Liver (tissue), 9 donors: Measurements from ENCODE around the gene NRF1. TPM values are rescaled to one million over a fixed set of nuclear protein-coding genes. Genes with fewer than 3 reads are reported as not detected.

Experiments used
- DNase-seq: peaks from one replicate; pipeline ENCODE4 v3.0.0-alpha.2; 2017; ENCODE audit warnings: low spot score
- H3K27ac ChIP-seq, 2 donors: one replicate each; pipeline ENCODE4 v1.7.0; 2013; ENCODE audit warnings: inconsistent platforms in 2 of 2, low read length in 2 of 2, control low read depth in 1 of 2, low read depth in 1 of 2, mild to moderate bottlenecking in 1 of 2
- H3K27me3 ChIP-seq, 4 donors: one replicate each; pipeline versions ENCODE4 v1.6.1 to v1.7.0; 2013; ENCODE audit warnings: low read length in 3 of 4, inconsistent platforms in 1 of 4, mild to moderate bottlenecking in 1 of 4, moderate library complexity in 1 of 4; ENCODE audit not compliant: control insufficient read depth in 4 of 4, insufficient read depth in 4 of 4
- H3K36me3 ChIP-seq, 4 donors: one replicate each; pipeline versions ENCODE4 v1.6.1 to v1.7.0; 2013; ENCODE audit warnings: low read length in 3 of 4, mild to moderate bottlenecking in 3 of 4, low read depth in 1 of 4, moderate library complexity in 1 of 4; ENCODE audit not compliant: control insufficient read depth in 4 of 4, insufficient read depth in 3 of 4
- H3K4me1 ChIP-seq, 4 donors: one replicate each; pipeline versions ENCODE4 v1.6.1 to v1.7.0; 2013; ENCODE audit warnings: low read length in 3 of 4, mild to moderate bottlenecking in 3 of 4, moderate library complexity in 1 of 4; ENCODE audit not compliant: control insufficient read depth in 4 of 4, insufficient read depth in 4 of 4
- H3K4me3 ChIP-seq, 3 donors: one replicate each; pipeline versions ENCODE4 v1.6.1 to v1.7.0; 2013; ENCODE audit warnings: low read length in 3 of 3, control low read depth in 1 of 3, low read depth in 1 of 3, mild to moderate bottlenecking in 1 of 3
- H3K9ac ChIP-seq, 2 donors: one replicate each; pipeline ENCODE4 v1.7.0; 2013; ENCODE audit warnings: low read length in 2 of 2, mild to moderate bottlenecking in 2 of 2, moderate library complexity in 2 of 2, control low read depth in 1 of 2, low read depth in 1 of 2
- H3K9me3 ChIP-seq, 4 donors: one replicate each; pipeline versions ENCODE4 v1.6.1 to v1.7.0; 2013; ENCODE audit warnings: low read length in 3 of 4; ENCODE audit not compliant: control insufficient read depth in 4 of 4
- EGR1 ChIP-seq, 2 donors: IDR thresholded peaks; 2 replicates each; pipeline ENCODE4 v1.6.1; 2016 to 2018; ENCODE audit warnings: antibody characterized with exemption in 2 of 2, low read depth in 2 of 2
- FOXA1 ChIP-seq: IDR thresholded peaks from 2 replicates; pipeline ENCODE4 v1.6.1; 2016; ENCODE audit warnings: antibody characterized with exemption
- FOXA2 ChIP-seq: IDR thresholded peaks from 2 replicates; pipeline ENCODE4 v1.6.1; 2016; ENCODE audit warnings: antibody characterized with exemption
- HNF4A ChIP-seq, 2 donors: conservative IDR thresholded peaks; 2 replicates each; pipeline ENCODE4 v1.6.1; 2016; ENCODE audit warnings: antibody characterized with exemption in 2 of 2, mild to moderate bottlenecking in 2 of 2
- HNF4G ChIP-seq: IDR thresholded peaks from 2 replicates; pipeline ENCODE4 v1.6.1; 2016; ENCODE audit warnings: antibody characterized with exemption
- JUND ChIP-seq, 2 donors: IDR thresholded peaks; 2 replicates each; pipeline ENCODE4 v1.6.1; 2016; ENCODE audit warnings: antibody characterized with exemption in 2 of 2
- NR2F2 ChIP-seq: IDR thresholded peaks from 2 replicates; pipeline ENCODE4 v1.6.1; 2016; ENCODE audit warnings: antibody characterized with exemption
- RAD21 ChIP-seq, 2 donors: IDR thresholded peaks; 2 replicates each; pipeline ENCODE4 v1.6.1; 2016; ENCODE audit warnings: antibody characterized with exemption in 2 of 2, mild to moderate bottlenecking in 2 of 2
- RXRA ChIP-seq, 2 donors: IDR thresholded peaks; 2 replicates each; pipeline ENCODE4 v1.6.1; 2017 to 2018; ENCODE audit warnings: antibody characterized with exemption in 2 of 2, mild to moderate bottlenecking in 1 of 2
- SP1 ChIP-seq: IDR thresholded peaks from 2 replicates; pipeline ENCODE4 v1.6.1; 2018; ENCODE audit warnings: antibody characterized with exemption, mild to moderate bottlenecking
- TAF1 ChIP-seq: conservative IDR thresholded peaks from 2 replicates; pipeline ENCODE4 v1.6.1; 2016; ENCODE audit warnings: antibody characterized with exemption, mild to moderate bottlenecking
- YY1 ChIP-seq: IDR thresholded peaks from 2 replicates; pipeline ENCODE4 v1.6.1; 2016; ENCODE audit warnings: antibody characterized with exemption, mild to moderate bottlenecking
- WGBS: extraction: QIAGEN DNeasy Blood & Tissue Kit; methylation state at CpG from one replicate; pipeline ENCODE4 v1.1.7; 2013; 5-methylcytosine and 5-hydroxymethylcytosine counted together
- polyA plus RNA-seq, 2 donors: library from polyadenylated mRNA; stranded (reverse) in 1 of 2; unstranded in 1 of 2; fragments of 200-250 nt in 1 of 2; fragments of >200 nt in 1 of 2; fragmentation: Nextera tagmentation in 1 of 2; extraction: Ambion mirVana in 1 of 2; gene quantifications; one replicate each; pipeline versions ENCODE4 v1.2.1 to v1.2.3, GENCODE V29; 2013 to 2015
- total RNA-seq, 2 donors: library from RNA; depleted of rRNA; stranded (reverse); fragments of >200 nt; gene quantifications; one replicate each; pipeline ENCODE4 v1.2.3, GENCODE V29; 2014
- TF ChIP-seq, protein P1 (sequence below): IDR thresholded peaks from 2 replicates; pipeline ENCODE4 v1.6.1; 2016; ENCODE audit warnings: antibody characterized with exemption
- TF ChIP-seq, protein P2 (sequence below): fragments of 150-350 bp; IDR thresholded peaks from 2 replicates; pipeline ENCODE4 v1.5.1; 2017; ENCODE audit warnings: improper control_type of control experiment, low read depth, low read length; ENCODE audit not compliant: missing input control
- TF ChIP-seq, protein P3 (sequence below): IDR thresholded peaks from 2 replicates; pipeline ENCODE4 v1.6.1; 2016; ENCODE audit warnings: antibody characterized with exemption
- TF ChIP-seq, protein P4 (sequence below): IDR thresholded peaks from 2 replicates; pipeline ENCODE4 v1.6.1; 2016; ENCODE audit warnings: antibody characterized with exemption
- donor health status: healthy.
- donor health status: healthy.
- donor health status: healthy.
- donor health status: healthy.
- donor health status: healthy.

Gene NRF1
- total and polyA plus RNA-seq, 4 donors = 1.3 to 14.8 (median 5.3) TPM

DNA sequence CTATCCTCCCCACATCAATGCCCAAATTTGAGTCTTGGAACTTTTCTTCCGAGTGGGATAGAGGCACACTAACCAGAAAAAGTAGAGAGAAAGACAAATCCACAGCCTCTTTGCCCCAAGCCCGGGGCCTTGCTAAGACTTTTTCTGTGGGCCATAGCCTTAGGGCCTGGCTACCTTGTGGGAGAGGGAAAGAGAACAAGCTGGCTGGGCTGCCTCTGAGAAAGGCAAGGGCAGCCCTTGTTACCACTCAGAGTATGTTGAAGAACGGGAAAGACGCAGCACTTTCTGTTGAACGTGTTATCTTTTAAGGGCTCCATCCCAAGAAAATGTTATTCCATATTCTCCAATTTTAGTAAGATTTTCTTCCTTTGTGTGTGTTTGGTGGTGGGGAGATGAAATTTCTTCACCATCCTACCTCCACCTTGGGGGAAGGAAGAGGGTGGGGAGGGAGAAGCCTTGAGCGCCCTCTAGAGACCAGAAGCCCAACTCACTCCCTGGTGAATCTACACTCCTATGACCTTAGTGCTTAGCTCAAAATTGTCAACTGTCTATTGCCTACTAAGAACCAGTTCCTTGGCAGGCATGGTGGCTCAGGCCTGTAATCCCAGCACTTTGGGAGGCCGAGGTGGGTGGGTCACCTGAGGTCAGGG lies 3.9 kb upstream of the NRF1 start (continued):
- TF ChIP-seq, protein P1, sequence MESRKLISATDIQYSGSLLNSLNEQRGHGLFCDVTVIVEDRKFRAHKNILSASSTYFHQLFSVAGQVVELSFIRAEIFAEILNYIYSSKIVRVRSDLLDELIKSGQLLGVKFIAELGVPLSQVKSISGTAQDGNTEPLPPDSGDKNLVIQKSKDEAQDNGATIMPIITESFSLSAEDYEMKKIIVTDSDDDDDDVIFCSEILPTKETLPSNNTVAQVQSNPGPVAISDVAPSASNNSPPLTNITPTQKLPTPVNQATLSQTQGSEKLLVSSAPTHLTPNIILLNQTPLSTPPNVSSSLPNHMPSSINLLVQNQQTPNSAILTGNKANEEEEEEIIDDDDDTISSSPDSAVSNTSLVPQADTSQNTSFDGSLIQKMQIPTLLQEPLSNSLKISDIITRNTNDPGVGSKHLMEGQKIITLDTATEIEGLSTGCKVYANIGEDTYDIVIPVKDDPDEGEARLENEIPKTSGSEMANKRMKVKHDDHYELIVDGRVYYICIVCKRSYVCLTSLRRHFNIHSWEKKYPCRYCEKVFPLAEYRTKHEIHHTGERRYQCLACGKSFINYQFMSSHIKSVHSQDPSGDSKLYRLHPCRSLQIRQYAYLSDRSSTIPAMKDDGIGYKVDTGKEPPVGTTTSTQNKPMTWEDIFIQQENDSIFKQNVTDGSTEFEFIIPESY = no peak
- TF ChIP-seq NR2F2 (no peak), YY1 (no peak)

DNA sequence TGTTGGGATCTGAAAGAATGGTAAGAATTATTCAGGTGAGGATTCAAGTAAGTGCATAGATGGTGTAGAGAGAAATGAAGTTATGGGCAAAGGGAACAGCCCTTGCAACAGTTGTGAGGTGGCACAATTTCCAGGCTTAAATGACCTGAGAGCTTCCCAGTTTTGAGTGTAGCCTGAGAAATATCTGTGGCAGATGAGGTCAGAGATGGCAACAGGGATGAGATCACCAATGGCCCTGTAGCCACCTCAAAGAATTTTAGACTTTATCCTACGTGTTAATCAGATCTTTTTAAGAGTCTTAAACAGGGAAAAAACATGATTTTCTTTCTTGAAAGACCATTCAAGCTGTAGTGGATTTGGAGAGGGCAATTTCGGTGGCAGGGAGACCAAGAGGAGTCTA lies 1.9 kb upstream of the NRF1 start:
- peaks cover 0 to 19% (median 9%) of the 10 kb centered on the region in 4 donors for H3K4me1 ChIP-seq
- H3K27ac ChIP-seq = peak overlapping the region in 1 of 2 donors; percentile 15
- 94% methylated on average over 2 of the region's 2 CpGs for WGBS
- H3K36me3 ChIP-seq = peaks cover 0 to 2% (median 0%) of the 10 kb centered on the region in 4 donors
- no peak overlapping the region for H3K9ac ChIP-seq
- no peaks in the 10 kb centered on the region for H3K9me3 ChIP-seq
- TF ChIP-seq EGR1 (IDR thresholded peaks at IDR 0.05; ENCODE audit: low read depth in 2 of 2) = no peak
- no peak for TF ChIP-seq RXRA (IDR thresholded peaks at IDR 0.05)
- TF ChIP-seq HNF4G = no peak
- no peak for TF ChIP-seq FOXA2
- TF ChIP-seq YY1 = no peak
- TF ChIP-seq, protein P2, sequence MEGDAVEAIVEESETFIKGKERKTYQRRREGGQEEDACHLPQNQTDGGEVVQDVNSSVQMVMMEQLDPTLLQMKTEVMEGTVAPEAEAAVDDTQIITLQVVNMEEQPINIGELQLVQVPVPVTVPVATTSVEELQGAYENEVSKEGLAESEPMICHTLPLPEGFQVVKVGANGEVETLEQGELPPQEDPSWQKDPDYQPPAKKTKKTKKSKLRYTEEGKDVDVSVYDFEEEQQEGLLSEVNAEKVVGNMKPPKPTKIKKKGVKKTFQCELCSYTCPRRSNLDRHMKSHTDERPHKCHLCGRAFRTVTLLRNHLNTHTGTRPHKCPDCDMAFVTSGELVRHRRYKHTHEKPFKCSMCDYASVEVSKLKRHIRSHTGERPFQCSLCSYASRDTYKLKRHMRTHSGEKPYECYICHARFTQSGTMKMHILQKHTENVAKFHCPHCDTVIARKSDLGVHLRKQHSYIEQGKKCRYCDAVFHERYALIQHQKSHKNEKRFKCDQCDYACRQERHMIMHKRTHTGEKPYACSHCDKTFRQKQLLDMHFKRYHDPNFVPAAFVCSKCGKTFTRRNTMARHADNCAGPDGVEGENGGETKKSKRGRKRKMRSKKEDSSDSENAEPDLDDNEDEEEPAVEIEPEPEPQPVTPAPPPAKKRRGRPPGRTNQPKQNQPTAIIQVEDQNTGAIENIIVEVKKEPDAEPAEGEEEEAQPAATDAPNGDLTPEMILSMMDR = no peak
- no peak for TF ChIP-seq NR2F2
- no peak for TF ChIP-seq JUND (IDR thresholded peaks at IDR 0.05)
- TF ChIP-seq, protein P3, sequence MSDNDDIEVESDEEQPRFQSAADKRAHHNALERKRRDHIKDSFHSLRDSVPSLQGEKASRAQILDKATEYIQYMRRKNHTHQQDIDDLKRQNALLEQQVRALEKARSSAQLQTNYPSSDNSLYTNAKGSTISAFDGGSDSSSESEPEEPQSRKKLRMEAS = no peak
- TF ChIP-seq, protein P4, sequence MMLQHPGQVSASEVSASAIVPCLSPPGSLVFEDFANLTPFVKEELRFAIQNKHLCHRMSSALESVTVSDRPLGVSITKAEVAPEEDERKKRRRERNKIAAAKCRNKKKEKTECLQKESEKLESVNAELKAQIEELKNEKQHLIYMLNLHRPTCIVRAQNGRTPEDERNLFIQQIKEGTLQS = no peak
- TF ChIP-seq FOXA1 = no peak
- TF ChIP-seq RAD21 (IDR thresholded peaks at IDR 0.05) = no peak
- no peak for TF ChIP-seq SP1
- TF ChIP-seq HNF4A (conservative IDR thresholded peaks at IDR 0.05) = no peak
- no peak for TF ChIP-seq TAF1
- no peak overlapping the region for H3K4me3 ChIP-seq
- no peak for DNase-seq
- H3K27me3 ChIP-seq = no peaks in the 10 kb centered on the region

DNA sequence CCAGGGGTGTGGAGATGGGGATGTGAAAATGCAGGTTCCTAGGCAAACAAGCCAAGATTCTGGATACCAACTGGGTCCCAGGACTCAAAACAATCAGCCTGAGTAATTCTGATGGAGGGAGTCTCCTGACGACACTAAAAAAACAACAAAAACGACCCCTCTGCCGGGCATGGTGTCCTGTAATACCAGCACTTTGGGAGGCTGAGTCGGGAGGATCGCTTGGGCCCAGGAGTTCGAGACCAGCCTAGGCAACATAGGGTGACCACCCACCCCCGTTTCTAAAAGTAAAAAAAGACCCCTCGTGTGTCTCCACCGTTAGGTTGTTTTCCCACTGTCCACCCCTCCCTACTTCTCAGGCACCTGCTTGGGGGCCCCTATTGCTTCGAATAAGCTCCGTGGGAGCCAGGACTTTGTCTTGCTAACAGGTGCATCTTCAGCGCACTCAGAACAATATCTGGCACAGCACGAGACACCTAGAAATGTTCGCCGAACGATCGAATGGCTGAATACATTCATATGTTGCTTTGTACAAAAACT lies 743 bp upstream of the NRF1 start:
- Histone ChIP-seq H3K27ac (peak overlapping the region; percentile 94 to 97), H3K4me1 (peaks cover 0 to 19% (median 9%) of the 10 kb centered on the region in 4 donors), H3K4me3 (peak overlapping the region; percentile 81 to 96 (median 93)), H3K9me3 (no peaks in the 10 kb centered on the region), H3K27me3 (no peaks in the 10 kb centered on the region), H3K9ac (peak overlapping the region; percentile 93 to 96), H3K36me3 (peaks cover 0 to 2% (median 0%) of the 10 kb centered on the region in 4 donors)
- no peak for DNase-seq
- WGBS = 11% methylated on average over 17 of the region's 17 CpGs
- TF ChIP-seq YY1 (no peak), HNF4G (no peak), TAF1 (no peak), RXRA (IDR thresholded peaks at IDR 0.05) (no peak), EGR1 (IDR thresholded peaks at IDR 0.05; ENCODE audit: low read depth in 2 of 2) (no peak), JUND (IDR thresholded peaks at IDR 0.05) (no peak), FOXA1 (no peak), RAD21 (IDR thresholded peaks at IDR 0.05) (no peak), NR2F2 (no peak)
- TF ChIP-seq, protein P4 = no peak
- TF ChIP-seq, protein P1 = no peak
- TF ChIP-seq, protein P2 = no peak
- TF ChIP-seq, protein P3 = no peak
